ENCODE data around the gene SLC12A7.

GRCh38 chr5:1065891-1066650 lies 45.8 kb downstream of the SLC12A7 start:
- TF ChIP-seq, protein P1, sequence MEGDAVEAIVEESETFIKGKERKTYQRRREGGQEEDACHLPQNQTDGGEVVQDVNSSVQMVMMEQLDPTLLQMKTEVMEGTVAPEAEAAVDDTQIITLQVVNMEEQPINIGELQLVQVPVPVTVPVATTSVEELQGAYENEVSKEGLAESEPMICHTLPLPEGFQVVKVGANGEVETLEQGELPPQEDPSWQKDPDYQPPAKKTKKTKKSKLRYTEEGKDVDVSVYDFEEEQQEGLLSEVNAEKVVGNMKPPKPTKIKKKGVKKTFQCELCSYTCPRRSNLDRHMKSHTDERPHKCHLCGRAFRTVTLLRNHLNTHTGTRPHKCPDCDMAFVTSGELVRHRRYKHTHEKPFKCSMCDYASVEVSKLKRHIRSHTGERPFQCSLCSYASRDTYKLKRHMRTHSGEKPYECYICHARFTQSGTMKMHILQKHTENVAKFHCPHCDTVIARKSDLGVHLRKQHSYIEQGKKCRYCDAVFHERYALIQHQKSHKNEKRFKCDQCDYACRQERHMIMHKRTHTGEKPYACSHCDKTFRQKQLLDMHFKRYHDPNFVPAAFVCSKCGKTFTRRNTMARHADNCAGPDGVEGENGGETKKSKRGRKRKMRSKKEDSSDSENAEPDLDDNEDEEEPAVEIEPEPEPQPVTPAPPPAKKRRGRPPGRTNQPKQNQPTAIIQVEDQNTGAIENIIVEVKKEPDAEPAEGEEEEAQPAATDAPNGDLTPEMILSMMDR (conservative IDR thresholded peaks at IDR 0.05 in 1 of 2, IDR thresholded peaks at IDR 0.05 in 1 of 2; ENCODE audit: low read depth in 1 of 2, low read length in 2 of 2): no peak
- no peak for TF ChIP-seq EZH2 (IDR thresholded peaks at IDR 0.05; ENCODE audit: low read length, missing control alignments)
